Stimulated activated CD4-positive, alpha-beta T cell treated with anti-CD3 and anti-CD28 coated beads, TNF-alpha, amount 100 ng/mL, for 24 hours (primary cell): ENCODE results near the gene FANCI.
A peak's percentile ranks its signal among the peaks of the same experiment; 100 is the strongest.

Experiments
- DNase-seq, 3 experiments: peaks; one replicate each; pipeline ENCODE4 v3.0.0-alpha.2; 2020; ENCODE audit warnings: low read depth in 3 of 3

The FANCI gene

GRCh38 chr15:89361451-89362202 lies 117.8 kb downstream of the FANCI start:
- peak; percentile 14 to 51 (median 35) for DNase-seq

GRCh38 chr15:89362203-89363101 lies 118.7 kb downstream of the FANCI start:
- DNase-seq = no peak

- no peak for DNase-seq
Measured at GRCh38 chr15:89363133-89363532, 119.4 kb downstream of the FANCI start.

GRCh38 chr15:89363770-89364169 lies 120.0 kb downstream of the FANCI start:
- no peak for DNase-seq

- no peak for DNase-seq
Measured at GRCh38 chr15:89364341-89364740, 120.6 kb downstream of the FANCI start.

- no peak for DNase-seq
Measured at GRCh38 chr15:89364741-89365450, 121.1 kb downstream of the FANCI start.

- no peak for DNase-seq
Measured at GRCh38 chr15:89365462-89366065, 121.8 kb downstream of the FANCI start.
